ENCODE results near the gene ITGAE. TPM values are rescaled to one million over a fixed set of nuclear protein-coding genes. Genes with fewer than 3 reads are reported as not detected.

The ITGAE gene
- total RNA-seq, 4 donors from 2014 or later, result 5.7 to 40.5 (median 26.9) TPM

GRCh38 chr17:3817851-3818605, 17.0 kb upstream of the ITGAE start:
- Histone ChIP-seq H3K4me1 (no peaks in the 10 kb centered on the region), H3K27ac (no peak overlapping the region), H3K27me3 (no peaks in the 10 kb centered on the region), H3K9me3 (no peaks in the 10 kb centered on the region), H3K4me3 (no peak overlapping the region), H3K36me3 (peaks cover 11 to 100% (median 27%) of the 10 kb centered on the region in 3 donors)
- intact Hi-C loops (cut with DNase I), result no loop called here
- no peak for TF ChIP-seq CTCF (IDR thresholded peaks at IDR 0.05)
- no peak for TF ChIP-seq POLR2A (IDR thresholded peaks at IDR 0.05)
- no peak for DNase-seq
- 91 to 95% methylated on average over 12 of the region's 12 CpGs for WGBS, 2 donors

GRCh38 chr17:3815925-3816324, 14.9 kb upstream of the ITGAE start:
- 93 to 96% methylated on average over 5 to 7 of the region's 7 CpGs for WGBS, 2 donors
- H3K27ac ChIP-seq, result no peak overlapping the region
- no peak overlapping the region for H3K4me3 ChIP-seq
- no peaks in the 10 kb centered on the region for H3K9me3 ChIP-seq
- TF ChIP-seq POLR2A (IDR thresholded peaks at IDR 0.05), result no peak
- no peak for TF ChIP-seq CTCF (IDR thresholded peaks at IDR 0.05)
- H3K27me3 ChIP-seq, result no peaks in the 10 kb centered on the region
- no peak for DNase-seq
- peaks cover 11 to 100% (median 32%) of the 10 kb centered on the region in 3 donors for H3K36me3 ChIP-seq
- intact Hi-C loops (cut with DNase I), result no loop called here
- no peaks in the 10 kb centered on the region for H3K4me1 ChIP-seq

GRCh38 chr17:3815122-3815521, 14.1 kb upstream of the ITGAE start:
- intact Hi-C loops (cut with DNase I), result no loop called here
- H3K4me1 ChIP-seq, result no peaks in the 10 kb centered on the region
- 88% methylated on average over 5 to 6 of the region's 6 CpGs for WGBS, 2 donors
- H3K4me3 ChIP-seq, result no peak overlapping the region
- no peak for DNase-seq
- H3K27ac ChIP-seq, result no peak overlapping the region
- TF ChIP-seq CTCF (IDR thresholded peaks at IDR 0.05), result no peak
- TF ChIP-seq POLR2A (IDR thresholded peaks at IDR 0.05), result no peak
- H3K27me3 ChIP-seq, result no peaks in the 10 kb centered on the region
- H3K9me3 ChIP-seq, result no peaks in the 10 kb centered on the region
- peaks cover 15 to 100% (median 35%) of the 10 kb centered on the region in 3 donors for H3K36me3 ChIP-seq

- TF ChIP-seq POLR2A (IDR thresholded peaks at IDR 0.05) (no peak), CTCF (IDR thresholded peaks at IDR 0.05) (no peak)
- DNase-seq, result no peak
- peaks cover 15 to 100% (median 35%) of the 10 kb centered on the region in 3 donors for H3K36me3 ChIP-seq
- no peaks in the 10 kb centered on the region for H3K9me3 ChIP-seq
- H3K4me1 ChIP-seq, result no peaks in the 10 kb centered on the region
- H3K27me3 ChIP-seq, result no peaks in the 10 kb centered on the region
- intact Hi-C loops (cut with DNase I), result no loop called here
- WGBS, 2 donors, result 92 to 96% methylated on average over 13 of the region's 13 CpGs
- no peak overlapping the region for H3K4me3 ChIP-seq
- no peak overlapping the region for H3K27ac ChIP-seq
These were observed 13.4 kb upstream of the ITGAE start for GRCh38 chr17:3814361-3814760.

- Histone ChIP-seq H3K9me3 (no peaks in the 10 kb centered on the region), H3K4me3 (no peak overlapping the region), H3K36me3 (peaks cover 9 to 100% (median 35%) of the 10 kb centered on the region in 3 donors), H3K27me3 (no peaks in the 10 kb centered on the region), H3K4me1 (no peaks in the 10 kb centered on the region), H3K27ac (no peak overlapping the region)
- DNase-seq, result no peak
- intact Hi-C loops (cut with DNase I), result no loop called here
- WGBS, 2 donors, result 89 to 92% methylated on average over 10 to 12 of the region's 15 CpGs
- no peak for TF ChIP-seq POLR2A (IDR thresholded peaks at IDR 0.05)
- no peak for TF ChIP-seq CTCF (IDR thresholded peaks at IDR 0.05)
These were observed 12.2 kb upstream of the ITGAE start for GRCh38 chr17:3813171-3813570.
